ENCODE data around the gene BMP10. TPM values are rescaled to one million over a fixed set of nuclear protein-coding genes. Genes with fewer than 3 reads are reported as not detected.

BMP10 gene
- total RNA-seq, 1 donor from 2014 or later: not detected

DNA sequence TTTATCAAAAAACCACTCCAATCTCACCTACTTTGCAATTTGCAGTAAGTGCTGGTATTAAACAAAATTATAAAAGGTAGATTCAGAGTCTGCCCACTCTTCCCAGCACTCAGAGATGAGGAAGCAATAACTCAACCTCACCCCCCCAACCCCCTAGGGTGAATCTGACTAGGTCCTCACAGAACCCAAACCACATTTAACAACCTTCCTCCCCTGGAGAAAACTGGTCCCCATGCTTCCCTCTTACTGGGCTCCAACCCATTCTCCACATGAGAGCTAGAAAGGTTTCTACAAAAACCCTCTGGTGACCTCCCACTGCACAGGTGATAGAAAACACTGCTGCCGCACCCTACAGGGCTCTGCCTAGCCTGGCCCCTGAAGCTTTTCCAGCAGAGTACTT lies 40.5 kb upstream of the BMP10 start:
- Mint-ChIP-seq H3K9me3 (ENCODE audit: unreplicated experiment) (no peaks in the 10 kb centered on the region), H3K36me3 (ENCODE audit: unreplicated experiment) (no peaks in the 10 kb centered on the region), H3K27ac (ENCODE audit: unreplicated experiment) (no peak overlapping the region), H3K27me3 (ENCODE audit: unreplicated experiment) (no peaks in the 10 kb centered on the region), H3K4me3 (ENCODE audit: unreplicated experiment) (no peak overlapping the region), H3K4me1 (ENCODE audit: unreplicated experiment) (peaks cover 7% of the 10 kb centered on the region)
- no peak for DNase-seq (ENCODE audit: extremely low spot score, unreplicated experiment)
- TF ChIP-seq, protein P1, sequence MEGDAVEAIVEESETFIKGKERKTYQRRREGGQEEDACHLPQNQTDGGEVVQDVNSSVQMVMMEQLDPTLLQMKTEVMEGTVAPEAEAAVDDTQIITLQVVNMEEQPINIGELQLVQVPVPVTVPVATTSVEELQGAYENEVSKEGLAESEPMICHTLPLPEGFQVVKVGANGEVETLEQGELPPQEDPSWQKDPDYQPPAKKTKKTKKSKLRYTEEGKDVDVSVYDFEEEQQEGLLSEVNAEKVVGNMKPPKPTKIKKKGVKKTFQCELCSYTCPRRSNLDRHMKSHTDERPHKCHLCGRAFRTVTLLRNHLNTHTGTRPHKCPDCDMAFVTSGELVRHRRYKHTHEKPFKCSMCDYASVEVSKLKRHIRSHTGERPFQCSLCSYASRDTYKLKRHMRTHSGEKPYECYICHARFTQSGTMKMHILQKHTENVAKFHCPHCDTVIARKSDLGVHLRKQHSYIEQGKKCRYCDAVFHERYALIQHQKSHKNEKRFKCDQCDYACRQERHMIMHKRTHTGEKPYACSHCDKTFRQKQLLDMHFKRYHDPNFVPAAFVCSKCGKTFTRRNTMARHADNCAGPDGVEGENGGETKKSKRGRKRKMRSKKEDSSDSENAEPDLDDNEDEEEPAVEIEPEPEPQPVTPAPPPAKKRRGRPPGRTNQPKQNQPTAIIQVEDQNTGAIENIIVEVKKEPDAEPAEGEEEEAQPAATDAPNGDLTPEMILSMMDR (IDR thresholded peaks at IDR 0.05): no peak

DNA sequence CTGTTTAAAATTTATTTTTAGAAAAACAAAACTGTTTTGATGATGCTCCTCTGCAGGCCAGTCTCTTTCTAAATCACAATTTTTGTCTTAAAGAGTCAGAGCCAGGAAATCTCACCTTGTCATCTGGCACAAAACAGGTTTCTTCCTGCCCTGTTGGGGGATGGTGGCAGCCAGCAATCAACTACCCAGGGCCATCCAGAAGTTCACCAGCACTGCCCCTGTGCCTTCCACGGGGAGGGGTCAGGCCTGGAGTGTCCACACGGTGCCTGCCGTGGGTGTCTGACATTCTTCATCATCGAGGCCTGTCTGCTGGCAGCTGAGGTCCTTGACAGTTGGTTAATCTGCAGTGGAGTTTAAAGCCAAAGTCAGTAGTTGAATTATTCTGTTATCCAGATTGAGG lies 40.0 kb upstream of the BMP10 start:
- no peak overlapping the region for H3K4me3 Mint-ChIP-seq (ENCODE audit: unreplicated experiment)
- no peak overlapping the region for H3K27ac Mint-ChIP-seq (ENCODE audit: unreplicated experiment)
- H3K4me1 Mint-ChIP-seq (ENCODE audit: unreplicated experiment): peaks cover 7% of the 10 kb centered on the region
- TF ChIP-seq, protein P1 (IDR thresholded peaks at IDR 0.05): no peak
- no peak for DNase-seq (ENCODE audit: extremely low spot score, unreplicated experiment)
- H3K27me3 Mint-ChIP-seq (ENCODE audit: unreplicated experiment): no peaks in the 10 kb centered on the region
- H3K36me3 Mint-ChIP-seq (ENCODE audit: unreplicated experiment): no peaks in the 10 kb centered on the region
- H3K9me3 Mint-ChIP-seq (ENCODE audit: unreplicated experiment): no peaks in the 10 kb centered on the region

DNA sequence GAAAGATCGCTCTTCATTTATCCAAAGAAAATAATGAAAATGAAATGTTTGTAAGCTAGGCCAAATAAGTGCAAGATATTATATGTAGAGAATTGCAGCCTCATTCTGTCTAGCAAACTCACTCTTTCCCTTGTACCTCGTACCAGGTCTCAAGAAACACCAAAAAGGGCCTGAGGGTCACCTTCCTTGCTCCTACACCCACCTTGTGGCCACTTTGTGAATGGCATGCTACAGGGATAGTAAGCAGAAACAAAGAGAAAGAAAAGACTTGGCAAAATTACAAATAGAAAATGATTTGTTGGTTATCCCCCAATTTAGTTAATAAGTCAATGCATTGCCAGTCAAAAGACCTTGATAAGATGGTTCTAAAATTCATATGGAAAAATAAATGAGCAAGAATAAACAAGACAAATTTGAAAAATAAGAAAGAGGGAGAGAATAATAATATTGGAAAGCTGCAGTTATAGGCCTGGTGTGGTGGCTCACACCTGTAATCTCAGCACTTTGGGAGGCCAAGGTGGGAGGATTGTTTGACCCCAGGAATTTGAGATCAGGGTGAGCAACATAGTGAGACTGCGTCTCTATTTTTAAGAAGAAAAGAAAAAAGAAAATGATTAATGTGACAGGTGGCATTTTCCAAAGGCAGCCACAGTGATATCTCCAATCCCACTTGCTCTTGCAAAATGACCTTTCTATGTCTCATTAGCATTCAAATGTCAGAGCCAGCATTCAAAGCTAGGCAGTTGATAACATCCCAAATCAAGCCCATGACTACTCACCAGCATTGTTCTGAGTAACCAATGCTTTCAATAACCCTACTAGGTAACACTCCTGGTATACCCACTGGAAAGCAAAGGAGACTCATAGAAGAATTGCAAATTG lies 38.8 kb upstream of the BMP10 start:
- Mint-ChIP-seq H3K27me3 (ENCODE audit: unreplicated experiment) (no peaks in the 10 kb centered on the region), H3K36me3 (ENCODE audit: unreplicated experiment) (no peaks in the 10 kb centered on the region), H3K27ac (ENCODE audit: unreplicated experiment) (no peak overlapping the region), H3K4me1 (ENCODE audit: unreplicated experiment) (peaks cover 7% of the 10 kb centered on the region), H3K4me3 (ENCODE audit: unreplicated experiment) (no peak overlapping the region), H3K9me3 (ENCODE audit: unreplicated experiment) (no peaks in the 10 kb centered on the region)
- no peak for DNase-seq (ENCODE audit: extremely low spot score, unreplicated experiment)
- TF ChIP-seq, protein P1 (IDR thresholded peaks at IDR 0.05): peak; percentile 94

DNA sequence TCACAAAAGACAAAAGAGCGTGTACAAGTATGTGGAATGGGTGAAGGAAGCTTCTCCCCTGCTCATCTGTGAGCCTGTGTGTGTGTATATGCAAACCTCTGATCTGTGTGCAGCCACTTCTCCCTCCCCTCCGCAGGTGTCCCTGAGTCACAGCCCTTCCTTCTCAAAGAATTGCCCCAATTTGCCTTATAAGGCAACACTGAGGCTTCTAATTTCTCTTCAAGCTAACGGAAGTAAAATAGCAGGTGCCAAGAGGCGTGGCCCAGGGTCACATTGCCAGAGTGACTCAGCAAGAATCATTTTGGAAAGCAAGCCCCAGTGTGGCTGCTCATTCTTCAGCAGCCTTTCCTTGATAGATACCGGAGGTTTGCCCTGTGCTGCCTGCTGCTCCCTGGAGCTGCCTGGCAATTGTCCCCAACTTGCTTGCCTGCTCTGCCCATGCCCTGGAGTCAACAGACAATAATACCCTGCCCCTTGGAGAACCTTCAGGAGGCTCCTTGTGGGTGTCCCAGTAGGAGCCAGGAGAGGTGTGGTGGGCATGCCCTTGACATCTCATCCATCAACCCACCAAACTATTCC lies 37.3 kb upstream of the BMP10 start:
- H3K4me1 Mint-ChIP-seq (ENCODE audit: unreplicated experiment): peaks cover 7% of the 10 kb centered on the region
- H3K27ac Mint-ChIP-seq (ENCODE audit: unreplicated experiment): peak overlapping the region; percentile 21
- no peak overlapping the region for H3K4me3 Mint-ChIP-seq (ENCODE audit: unreplicated experiment)
- H3K27me3 Mint-ChIP-seq (ENCODE audit: unreplicated experiment): peaks cover 13% of the 10 kb centered on the region
- peaks cover 15% of the 10 kb centered on the region for H3K9me3 Mint-ChIP-seq (ENCODE audit: unreplicated experiment)
- no peak for DNase-seq (ENCODE audit: extremely low spot score, unreplicated experiment)
- no peaks in the 10 kb centered on the region for H3K36me3 Mint-ChIP-seq (ENCODE audit: unreplicated experiment)
- TF ChIP-seq, protein P1 (IDR thresholded peaks at IDR 0.05): no peak

DNA sequence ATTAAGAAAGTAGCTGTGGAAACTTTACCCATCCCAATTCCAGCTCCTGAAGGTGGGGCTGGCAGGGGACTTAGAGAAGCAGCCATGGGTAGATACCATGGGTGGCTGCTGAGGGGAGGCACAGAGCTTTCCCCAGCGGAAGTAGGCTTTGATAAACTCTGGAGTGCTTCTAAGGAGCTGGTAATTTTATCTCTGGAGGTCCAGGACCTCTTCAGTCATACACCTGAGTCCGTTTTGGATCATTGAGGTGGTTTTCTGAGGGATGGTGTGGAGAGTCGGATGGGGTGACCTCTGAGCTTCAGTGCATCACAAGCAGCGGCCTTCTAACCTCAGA lies 36.7 kb upstream of the BMP10 start:
- Mint-ChIP-seq H3K27ac (ENCODE audit: unreplicated experiment) (no peak overlapping the region), H3K9me3 (ENCODE audit: unreplicated experiment) (peaks cover 17% of the 10 kb centered on the region), H3K4me1 (ENCODE audit: unreplicated experiment) (peaks cover 7% of the 10 kb centered on the region), H3K36me3 (ENCODE audit: unreplicated experiment) (no peaks in the 10 kb centered on the region), H3K4me3 (ENCODE audit: unreplicated experiment) (no peak overlapping the region), H3K27me3 (ENCODE audit: unreplicated experiment) (peaks cover 19% of the 10 kb centered on the region)
- DNase-seq (ENCODE audit: extremely low spot score, unreplicated experiment): no peak
- TF ChIP-seq, protein P1 (IDR thresholded peaks at IDR 0.05): no peak
